Muscle of arm (tissue), 12 donors: Measurements from ENCODE around the gene CDCA4. TPM values are rescaled to one million over a fixed set of nuclear protein-coding genes. Genes with fewer than 3 reads are reported as not detected.
"Not testable (repeated sequence)": the region's sequence is repeated elsewhere in the genome, so short reads cannot be mapped to it uniquely, and the experiment has no call there.

Experiments
- DNase-seq: peaks from one replicate; pipeline ENCODE4 v3.0.0-alpha.2; 2013
- polyA plus RNA-seq, 12 donors: library from polyadenylated mRNA; unstranded; fragments of 120-200 nt; gene quantifications; one replicate each; pipeline ENCODE4 v1.2.1, GENCODE V29; 2013; ENCODE audit not compliant: insufficient read length in 12 of 12

The CDCA4 gene
- polyA plus RNA-seq, 12 donors: 11.5 to 23.7 (median 15.7) TPM; not detected in 1

DNA sequence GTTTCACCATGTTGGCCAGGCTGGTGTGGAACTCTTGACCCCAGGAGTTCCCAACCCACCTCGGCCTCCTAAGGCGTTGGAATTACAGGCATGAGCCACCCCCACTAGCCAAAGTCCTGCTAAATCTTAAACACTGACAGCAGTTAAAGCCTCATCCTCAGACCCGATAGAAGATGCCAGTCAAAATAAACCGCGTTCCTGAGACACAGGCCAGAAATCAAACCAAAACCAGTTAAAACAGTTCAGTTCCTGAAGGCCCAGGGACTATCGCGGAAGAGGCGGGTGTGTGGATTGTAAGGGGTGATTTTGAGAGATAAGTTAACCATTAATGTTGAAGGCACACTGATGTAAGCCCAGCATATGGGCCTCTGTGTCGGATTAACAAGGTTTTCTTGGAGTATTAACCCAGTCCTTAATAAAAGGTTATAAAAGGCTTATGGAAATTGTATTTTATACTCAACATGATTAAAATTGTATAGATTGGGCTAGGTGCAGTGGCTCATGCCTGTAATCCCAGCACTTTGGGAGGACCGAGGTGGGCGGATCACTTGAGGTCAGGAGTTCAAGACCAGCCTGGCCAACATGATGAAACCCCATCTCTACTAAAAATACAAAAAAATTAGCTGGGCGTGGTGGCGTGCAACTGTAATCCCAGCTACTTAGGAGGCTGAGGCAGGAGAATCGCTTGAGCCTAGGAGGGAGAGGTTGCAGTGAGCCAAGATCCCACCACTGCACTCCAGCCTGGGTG, 18.7 kb upstream of the CDCA4 start:
- no peak for DNase-seq

DNA sequence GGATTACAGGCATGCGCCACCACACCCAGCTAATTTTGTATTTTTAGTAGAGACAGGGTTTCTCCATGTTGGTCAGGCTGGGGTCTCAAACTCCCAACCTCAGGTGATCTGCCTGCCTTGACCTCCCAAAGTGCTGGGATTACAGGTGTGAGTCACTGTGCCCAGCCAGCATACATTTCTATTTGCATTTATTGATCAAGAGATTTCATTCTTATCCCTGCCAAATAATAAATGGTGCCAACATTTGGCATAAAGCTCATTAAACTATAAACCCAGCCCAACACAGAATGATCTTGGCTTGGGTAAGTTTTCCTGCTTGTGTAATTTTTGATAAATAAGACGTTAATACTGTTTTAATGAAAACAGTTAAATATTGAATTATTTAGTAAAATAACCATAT, 14.7 kb upstream of the CDCA4 start:
- not testable (repeated sequence) for DNase-seq

DNA sequence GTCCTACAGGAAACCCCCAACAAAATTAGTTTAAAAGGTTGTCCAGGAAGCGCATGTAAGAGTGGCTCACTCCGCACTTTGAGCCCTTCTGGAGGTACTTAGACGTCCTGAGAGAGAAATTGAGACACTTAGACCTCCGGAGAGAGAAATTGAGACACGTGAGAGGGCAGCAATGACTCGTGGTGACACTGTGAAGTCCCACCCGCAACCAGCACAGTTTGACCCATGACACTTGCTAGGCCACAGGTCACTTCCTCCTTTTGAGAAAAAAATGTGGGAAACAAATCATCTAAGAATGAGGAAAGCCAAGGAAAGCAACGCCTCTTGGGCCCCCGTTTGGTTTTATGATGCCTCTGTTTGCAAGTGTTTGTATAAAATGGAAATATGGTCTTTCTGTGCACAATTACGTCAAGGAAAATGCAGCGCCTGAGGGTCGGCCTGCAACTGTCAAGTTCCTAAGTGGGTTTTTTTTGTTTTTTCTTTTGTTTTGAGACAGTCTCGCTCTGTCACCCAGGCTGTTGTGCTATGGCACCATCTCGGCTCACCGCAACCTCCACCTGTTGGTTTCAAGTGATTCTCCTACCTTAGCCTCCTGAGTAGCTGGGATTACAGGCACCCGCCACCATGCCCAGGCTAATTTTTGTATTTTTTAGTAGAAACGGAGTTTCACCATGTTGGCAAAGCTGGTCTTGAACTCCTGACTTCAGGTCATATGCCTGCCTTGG, 13.6 kb upstream of the CDCA4 start:
- DNase-seq: no peak

DNA sequence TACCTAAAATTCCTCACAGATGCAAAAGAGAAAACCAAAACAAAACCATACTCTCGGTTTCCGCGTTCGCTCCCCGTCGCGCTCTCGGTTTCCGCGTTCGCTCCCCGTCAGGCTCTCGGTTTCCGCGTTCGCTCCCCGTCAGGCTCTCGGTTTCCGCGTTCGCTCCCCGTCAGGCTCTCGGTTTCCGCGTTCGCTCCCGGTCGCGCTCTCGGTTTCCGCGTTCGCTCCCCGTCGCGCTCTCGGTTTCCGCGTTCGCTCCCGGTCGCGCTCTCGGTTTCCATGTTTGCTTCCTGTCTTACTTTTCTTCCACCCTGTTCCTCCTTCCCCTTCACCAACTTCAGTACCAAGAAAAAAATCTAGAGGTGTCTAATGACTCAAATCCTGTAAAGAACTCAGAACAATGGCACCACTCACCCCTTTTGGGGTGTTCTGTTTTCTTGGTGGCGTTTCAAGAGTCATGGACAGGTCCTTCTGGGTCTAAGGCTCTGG, 12.6 kb upstream of the CDCA4 start:
- not testable (repeated sequence) for DNase-seq

DNA sequence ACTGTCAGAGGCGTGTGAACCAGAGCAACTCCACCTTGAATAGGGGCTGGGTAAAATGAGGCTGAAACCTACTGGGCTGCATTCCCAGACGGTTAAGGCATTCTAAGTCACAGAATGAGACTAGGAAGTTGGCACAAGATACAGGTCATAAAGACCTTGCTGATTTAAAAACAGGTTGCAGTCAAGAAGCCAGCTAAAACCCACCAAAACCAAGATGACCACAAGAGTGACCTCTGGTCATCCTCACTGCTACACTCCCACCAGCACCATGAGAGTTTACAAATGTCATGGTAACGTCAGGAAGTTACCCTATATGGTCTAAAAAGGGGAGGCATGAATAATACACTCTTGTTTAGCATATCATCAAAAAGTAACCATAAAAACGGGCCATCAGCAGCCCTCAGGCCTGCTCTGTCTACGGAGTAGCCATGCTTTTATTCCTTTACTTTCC, 11.6 kb upstream of the CDCA4 start:
- DNase-seq: not testable (repeated sequence)

DNA sequence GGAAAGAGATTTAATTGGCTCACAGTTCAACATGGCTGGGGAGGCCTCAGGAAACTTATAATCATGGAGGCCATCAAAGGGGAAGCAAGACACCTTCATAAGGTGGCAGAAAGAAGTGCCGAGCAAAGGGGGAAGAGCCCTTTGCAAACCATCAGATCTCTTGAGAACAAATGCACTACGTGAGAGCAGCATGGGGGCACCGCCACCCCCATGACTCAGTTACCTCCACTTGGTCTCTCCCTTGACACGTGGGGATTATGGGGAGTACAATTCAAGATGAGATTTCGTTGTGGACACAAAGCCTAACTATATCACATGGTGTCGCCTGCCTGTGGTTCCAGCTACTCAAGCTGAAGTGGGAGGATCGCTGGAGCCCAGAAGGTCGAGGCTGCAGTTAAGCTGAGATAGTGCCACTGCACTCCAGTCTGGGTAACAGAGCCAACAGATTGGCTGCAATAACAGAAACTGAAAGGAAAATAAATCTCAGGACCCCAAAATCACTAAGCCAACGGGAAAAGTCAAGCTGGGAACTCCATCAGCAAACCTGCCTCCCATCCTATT, 10.0 kb upstream of the CDCA4 start:
- no peak for DNase-seq

DNA sequence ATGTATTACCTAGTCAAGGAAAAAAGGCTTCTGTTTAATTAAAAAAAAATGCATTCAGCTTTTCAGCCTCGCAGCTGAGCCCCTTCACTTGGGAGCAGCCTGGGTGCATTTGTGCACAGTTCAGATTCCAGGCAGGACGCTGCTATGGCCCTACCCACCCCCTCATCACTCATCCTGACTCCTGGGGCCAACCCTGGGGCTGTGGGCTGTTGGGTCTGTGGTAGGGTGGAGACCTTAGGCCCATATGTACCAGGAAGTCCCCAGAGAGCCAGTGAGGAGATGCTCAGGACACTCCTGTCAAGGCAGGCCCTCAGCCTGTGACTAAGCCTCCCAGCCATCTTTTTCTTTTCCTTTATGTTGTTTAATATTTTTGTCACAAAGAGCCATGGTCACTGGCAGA, 9.3 kb upstream of the CDCA4 start:
- no peak for DNase-seq

DNA sequence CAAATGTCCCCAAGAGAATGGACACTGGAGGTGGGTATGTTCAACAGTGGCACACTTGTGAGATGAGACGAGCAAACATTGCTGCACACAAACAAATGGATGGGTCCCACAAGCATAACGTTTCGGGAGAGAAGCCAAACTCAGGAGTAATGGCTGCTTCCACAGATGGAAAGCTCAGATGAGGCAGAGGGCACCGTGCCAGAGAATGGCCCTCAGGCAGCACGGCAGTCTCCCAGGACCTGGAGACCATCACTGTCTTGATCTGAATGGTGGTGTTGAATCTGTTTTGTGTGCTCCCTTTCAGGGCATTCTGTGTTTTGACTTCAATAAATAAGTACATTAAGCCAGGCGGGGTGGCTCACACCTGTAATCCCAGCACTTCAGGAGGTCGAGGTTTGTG, 8.5 kb upstream of the CDCA4 start:
- DNase-seq: no peak

DNA sequence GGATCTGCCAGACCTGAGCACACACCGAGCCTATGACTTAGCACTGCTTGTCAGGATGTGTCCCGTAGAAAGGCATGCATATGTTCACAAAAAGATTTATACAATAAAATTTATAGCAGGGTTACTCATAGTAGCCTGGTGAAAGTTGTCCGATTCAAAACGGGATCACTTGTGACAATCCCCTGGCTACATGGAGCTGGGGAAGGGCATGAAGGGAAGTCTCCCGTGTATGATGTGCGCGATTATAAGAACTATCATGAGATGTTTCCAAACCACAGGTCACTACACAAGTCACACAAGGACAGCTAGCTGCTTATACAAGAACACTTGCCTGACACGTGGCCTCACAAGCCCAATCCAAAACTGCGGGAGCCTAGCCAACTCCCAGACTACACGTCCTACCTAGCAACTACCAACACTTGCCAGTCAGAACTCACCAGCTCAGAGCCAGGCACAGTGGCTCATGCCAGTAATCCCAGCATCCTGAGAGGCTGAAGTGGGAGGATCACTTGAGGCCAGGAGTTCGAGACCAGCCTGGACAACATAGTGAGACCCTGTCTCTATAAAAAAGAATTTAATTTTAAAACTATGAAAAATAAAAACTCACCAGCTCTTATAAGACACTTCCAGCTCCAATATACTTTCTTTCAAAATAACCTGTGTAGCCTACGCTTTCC, 7.5 kb upstream of the CDCA4 start:
- DNase-seq: no peak

DNA sequence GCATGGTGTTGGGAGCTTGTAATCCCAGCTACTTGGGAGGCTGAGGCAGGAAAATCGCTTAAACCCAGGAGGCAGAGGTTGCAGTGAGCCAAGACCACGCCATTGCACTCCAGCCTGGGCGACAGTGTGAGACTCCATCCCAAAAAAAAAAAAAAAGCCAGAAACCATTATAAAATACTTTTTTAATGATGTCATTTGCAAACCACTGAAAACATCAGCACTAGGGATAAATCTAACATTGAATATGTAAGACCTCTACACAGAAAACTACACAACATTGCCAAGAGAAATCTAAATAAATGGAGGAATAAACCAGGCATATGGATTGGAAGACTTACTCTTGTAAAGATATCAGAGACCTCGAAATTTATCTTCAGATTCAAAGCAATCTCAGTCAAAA, 6.8 kb upstream of the CDCA4 start:
- DNase-seq: not testable (repeated sequence)

DNA sequence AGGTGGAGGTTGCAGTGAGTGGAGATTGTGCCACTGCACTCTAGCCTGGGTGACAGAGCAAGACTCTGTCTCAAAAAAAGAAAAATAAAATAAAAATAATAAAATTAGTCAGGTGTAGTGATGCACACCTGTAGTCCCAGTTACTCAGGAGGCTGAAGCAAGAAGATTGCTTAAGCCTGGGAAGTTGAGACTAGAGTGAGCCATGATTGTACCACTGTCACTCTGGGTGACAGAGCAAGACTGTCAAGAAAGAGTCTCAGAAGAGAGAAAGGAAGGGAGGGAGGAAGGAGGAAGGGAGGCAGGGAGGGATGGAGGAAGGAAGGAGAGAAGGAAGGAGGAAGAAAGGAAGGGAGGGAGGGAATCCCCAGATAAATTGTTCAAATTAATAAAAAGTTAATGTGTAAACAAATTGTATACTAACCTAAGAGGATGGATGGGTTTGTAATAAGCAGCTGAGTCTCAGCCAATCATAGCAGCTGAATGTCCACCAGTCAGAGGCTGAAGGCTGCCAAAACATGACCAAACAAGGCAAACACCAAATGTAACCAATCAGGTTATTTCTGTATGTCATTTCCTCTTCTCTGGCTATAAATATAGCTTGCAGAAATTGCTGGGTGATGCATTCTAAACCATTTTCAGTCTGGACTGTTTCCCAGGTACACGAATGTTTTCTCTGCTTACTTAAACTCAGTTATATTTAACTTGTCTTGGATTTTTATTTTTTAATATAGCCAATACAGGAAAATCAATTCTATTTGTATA, 6.1 kb upstream of the CDCA4 start:
- no peak for DNase-seq

DNA sequence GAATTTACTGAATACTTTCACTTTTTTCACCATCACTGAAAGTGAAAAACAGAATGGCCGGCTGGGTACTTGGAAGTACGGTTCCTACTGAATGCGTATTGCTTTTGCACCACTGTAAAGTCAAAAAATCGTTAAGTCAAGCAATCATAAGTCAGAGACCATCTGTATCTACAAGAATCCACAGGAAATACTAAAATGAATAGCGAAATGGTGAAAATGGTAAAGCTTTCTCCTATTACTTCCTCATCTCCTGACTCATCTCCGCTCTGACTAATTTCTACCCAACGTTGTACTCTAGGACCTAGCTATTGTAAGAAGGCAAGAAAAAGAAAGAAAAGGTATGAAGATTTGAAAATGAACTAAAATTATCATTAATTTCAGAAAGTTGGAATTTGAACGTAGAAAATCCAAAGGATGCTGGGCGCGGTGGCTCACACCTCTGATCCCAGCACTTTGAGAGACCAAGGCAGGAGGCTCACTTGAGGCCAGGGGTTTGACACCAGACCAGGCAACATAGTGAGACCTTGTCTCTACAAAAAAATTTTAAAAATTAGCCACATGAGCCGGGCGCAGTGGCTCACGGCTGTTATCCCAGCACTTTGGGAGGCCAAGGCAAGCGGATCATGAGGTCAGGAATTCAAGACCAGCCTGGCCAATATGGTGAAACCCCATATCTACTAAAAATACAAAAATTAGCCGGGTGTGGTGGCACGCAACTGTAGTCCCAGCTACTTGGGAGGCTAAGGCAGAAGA, 5.3 kb upstream of the CDCA4 start:
- no peak for DNase-seq

DNA sequence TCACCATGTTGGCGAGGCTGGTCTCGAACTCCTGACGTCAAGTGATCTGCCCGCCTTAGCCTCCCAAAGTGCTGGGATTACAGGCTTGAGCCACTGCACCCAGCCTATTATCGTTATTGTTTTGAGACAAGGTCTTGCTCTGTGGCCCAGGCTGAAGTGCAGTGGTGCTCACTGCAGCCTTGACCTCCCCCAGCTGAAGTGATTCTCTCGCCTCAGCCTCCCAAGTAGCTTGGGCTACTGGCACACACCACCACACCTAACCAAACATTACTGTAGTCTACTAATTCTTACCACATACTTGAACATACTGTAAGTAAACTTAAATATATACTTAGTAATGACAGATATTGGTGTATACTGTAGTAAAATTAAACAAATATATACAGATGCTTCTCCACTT, 4.5 kb upstream of the CDCA4 start:
- DNase-seq: no peak

DNA sequence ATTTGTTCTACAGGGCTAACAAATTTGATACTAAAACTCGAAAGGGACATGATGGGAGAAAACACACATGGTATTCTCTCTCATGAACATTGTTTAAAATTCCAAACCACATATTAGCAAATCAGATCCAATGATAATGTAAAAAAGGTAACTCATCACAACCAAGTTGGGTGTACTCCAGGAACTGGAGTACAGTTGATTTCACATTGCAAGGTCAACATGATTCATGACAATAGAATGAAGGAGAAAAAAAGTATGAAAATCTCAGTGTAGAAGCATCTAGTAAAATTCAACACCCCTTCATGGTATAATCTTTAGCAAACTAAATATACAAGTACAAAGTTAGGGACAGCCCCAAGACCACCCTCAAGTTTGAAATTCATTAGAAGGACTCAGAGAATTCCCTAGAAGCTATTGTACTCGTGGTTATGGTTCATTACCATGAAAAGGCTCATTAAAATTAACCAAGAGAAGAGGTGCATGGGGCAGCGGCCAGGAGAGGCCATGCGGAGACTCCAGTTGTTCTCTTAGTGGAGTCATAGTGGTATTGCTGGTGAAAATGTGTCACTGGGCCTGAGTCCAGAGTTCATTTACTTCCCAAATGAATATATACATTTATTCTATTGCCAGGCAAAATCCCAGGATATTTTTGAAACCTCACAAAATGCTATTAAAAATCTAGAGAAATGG, 3.1 kb upstream of the CDCA4 start:
- DNase-seq: no peak

DNA sequence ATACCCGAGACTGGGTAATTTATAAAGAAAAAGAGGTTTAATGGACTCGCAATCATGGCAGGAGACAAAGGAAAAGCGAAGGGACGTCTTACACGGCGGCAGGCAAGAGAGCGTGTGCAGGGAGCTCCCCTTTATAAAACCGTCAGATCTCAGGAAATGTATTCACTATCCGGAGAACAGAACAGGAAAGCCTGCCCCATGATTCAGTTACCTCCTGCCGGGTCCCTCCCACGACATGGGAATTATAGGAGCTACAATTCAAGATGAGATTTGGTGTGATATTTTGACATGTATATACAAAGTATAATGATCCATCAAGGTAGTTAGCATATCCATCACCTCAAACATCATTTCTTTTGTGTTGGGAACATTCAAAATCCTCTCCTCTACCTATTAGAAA, 2.3 kb upstream of the CDCA4 start:
- no peak for DNase-seq

DNA sequence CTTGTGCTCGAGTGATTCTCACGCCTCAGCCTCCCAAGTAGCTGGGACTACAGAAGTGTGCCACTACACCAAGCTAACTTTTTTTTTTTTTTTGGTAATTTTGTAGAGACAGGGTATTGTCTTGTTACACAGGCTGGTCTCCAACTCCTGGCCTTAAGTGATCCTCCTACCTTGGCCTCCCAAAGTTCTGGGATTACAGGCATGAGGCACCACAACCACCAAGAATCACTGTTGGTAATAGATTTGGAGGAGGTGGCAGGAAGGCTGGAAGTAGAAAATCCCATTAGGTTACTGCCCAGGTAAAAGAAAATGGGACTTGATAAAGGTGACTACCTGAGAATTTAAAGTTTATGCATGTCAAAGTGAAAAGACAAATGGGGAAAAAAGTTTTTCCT, 1.4 kb upstream of the CDCA4 start:
- no peak for DNase-seq

DNA sequence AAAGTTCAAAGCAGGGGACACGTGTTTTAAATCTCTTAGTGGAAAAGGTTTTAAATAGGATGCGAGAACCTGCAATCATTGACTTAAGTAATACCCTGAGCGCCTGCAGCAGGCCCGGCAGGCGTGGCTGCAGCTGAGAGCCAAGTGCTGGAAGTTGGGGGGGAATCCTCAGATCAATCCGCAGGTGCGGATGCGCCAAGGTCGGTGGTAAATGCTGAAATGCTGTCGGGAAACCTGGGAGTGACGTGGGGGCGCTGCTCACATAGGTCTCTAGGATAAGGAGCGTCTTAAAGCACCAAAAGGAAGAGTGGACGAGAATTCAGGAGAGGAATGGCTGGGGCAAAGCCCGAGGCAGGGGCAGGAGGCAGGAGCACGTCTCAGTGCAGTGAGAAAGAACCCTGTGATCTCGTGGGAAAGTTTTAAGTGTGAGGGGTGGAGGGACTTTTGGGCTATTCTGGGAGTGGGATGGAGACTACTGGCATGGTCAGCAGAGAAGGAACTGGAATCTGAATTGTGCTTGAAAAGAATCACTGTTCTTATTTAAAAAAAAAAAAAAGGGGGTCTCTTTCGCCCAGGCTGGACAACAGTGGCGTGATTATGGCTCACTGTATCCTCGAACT, 883 bp upstream of the CDCA4 start:
- no peak for DNase-seq

DNA sequence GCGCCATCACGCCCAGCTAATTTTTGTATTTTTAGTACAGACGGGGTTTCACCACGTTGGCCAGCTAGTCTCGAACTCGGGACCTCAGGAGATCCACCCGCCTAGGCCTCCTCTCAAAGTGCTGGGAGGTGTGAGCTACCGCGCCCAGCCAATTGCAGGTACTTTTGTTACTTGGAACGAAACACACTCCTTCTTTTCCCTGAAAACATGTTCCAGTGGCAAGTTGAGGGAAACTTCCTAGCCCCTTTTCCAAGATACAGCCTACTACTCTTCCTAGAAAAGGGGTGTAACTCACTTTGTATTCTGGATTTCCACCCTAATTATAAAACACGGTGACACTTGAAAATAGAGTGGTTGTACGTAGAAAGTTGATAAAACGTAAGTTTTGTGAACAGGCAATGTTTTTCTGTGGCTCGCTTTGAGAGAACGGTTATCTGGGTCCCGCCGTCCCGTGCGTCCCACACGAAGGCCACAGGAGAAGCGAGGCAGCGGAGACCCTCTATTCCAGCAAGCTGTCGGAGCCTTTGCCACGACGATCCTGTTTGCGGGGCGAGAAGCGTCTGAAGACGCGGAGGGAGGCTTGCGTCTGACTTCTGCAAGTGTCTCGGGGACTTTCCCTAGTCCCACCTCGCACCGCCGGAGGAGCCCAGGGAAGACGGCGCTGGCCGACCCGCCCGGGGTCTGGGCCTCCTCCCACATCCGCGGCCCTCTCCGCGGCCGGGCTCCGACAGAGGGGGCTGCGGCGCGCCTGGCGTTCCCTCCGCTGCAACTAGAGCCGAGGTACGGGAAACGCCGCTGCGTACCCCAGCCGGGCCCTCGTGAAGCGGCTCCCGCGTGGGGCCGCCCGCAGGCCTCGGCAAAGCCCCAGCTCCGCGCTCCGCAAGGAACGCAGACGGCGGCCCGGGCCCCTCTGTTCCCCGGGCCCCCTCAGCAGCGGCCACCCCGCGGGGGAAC, 745 bp downstream of the CDCA4 start:
- peak; percentile 45 for DNase-seq

DNA sequence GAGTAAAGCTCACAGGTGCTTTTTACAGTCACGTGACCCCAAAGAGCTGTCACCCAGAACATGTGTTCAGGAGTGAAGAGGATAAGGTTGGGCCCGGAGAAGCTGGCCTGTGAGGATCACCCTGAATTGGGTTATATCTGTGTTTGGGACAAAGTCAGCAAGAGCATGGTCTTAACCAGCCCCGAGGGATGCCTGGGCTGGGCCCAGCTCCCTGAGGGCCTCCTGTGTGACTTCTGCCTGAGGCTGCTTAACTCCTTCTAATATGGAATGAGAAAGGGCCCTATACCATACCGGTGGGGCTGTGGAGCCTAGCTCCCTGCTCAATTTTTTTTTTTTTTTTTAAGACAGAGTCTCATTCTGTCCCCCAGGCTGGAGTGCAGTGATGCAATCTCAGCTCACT, 2.5 kb downstream of the CDCA4 start:
- no peak for DNase-seq
